HFF-Myc (cell line): ENCODE data around the gene NIP7.
"Not testable (repeated sequence)": the region's sequence is repeated elsewhere in the genome, so short reads cannot be mapped to it uniquely, and the experiment has no call there.

ENCODE experiments used
- DNase-seq: peaks from one replicate; pipeline ENCODE4 v3.0.0-alpha.2; 2011; ENCODE audit warnings: low read depth; ENCODE audit errors: extremely low read depth
- H3K4me3 ChIP-seq: replicated peaks from 2 replicates; pipeline ENCODE4 v1.5.1; 2011; ENCODE audit warnings: low read depth, mild to moderate bottlenecking, control low read depth, low read length
- CTCF ChIP-seq: IDR thresholded peaks from 2 replicates; pipeline ENCODE4 v1.5.1; 2012; ENCODE audit warnings: mild to moderate bottlenecking, low read depth, low read length, control low read depth; ENCODE audit errors: missing control alignments

Gene NIP7

GRCh38 chr16:69339289-69340094 is at the start of gene NIP7, which contains the start of gene COG8:
TSS of gene NIP7 (plus strand) at chr16:69339772. CDS start at chr16:69339830, 58 bp downstream.
TSS of gene COG8 (minus strand) at chr16:69339564. CDS start at chr16:69339552, 12 bp downstream.
- TF ChIP-seq CTCF, result peak; percentile 71
- DNase-seq, result peak; percentile 97
- peak within 1 kb of the TSS; percentile 99 for H3K4me3 ChIP-seq

GRCh38 chr16:69291657-69292056 is 47.9 kb upstream of the NIP7 start:
- not testable (repeated sequence) for DNase-seq, H3K4me3 ChIP-seq

- no peak for DNase-seq
- TF ChIP-seq CTCF, result no peak
- H3K4me3 ChIP-seq, result no peak overlapping the region
Observed at GRCh38 chr16:69293401-69293800, 46.2 kb upstream of the NIP7 start.

- no peak overlapping the region for H3K4me3 ChIP-seq
- no peak for TF ChIP-seq CTCF
- DNase-seq, result no peak
Observed at GRCh38 chr16:69294051-69294450, 45.5 kb upstream of the NIP7 start.

GRCh38 chr16:69296771-69297170 is 42.8 kb upstream of the NIP7 start:
- DNase-seq, result not testable (repeated sequence)

GRCh38 chr16:69298261-69298660 is 41.3 kb upstream of the NIP7 start:
- DNase-seq, result no peak
- TF ChIP-seq CTCF, result no peak
- H3K4me3 ChIP-seq, result no peak overlapping the region

More at GRCh38 chr16:69296771-69297170, 42.8 kb upstream of the NIP7 start:
- not testable (repeated sequence) for H3K4me3 ChIP-seq

GRCh38 chr16:69301187-69301586 is 38.4 kb upstream of the NIP7 start:
- no peak for TF ChIP-seq CTCF

GRCh38 chr16:69301861-69302260 is 37.7 kb upstream of the NIP7 start:
- no peak for DNase-seq
- TF ChIP-seq CTCF, result no peak
- no peak overlapping the region for H3K4me3 ChIP-seq

More at GRCh38 chr16:69301187-69301586, 38.4 kb upstream of the NIP7 start:
- no peak for DNase-seq
- no peak overlapping the region for H3K4me3 ChIP-seq
